Measurements from ENCODE around the gene WNT5A.

The WNT5A gene

DNA sequence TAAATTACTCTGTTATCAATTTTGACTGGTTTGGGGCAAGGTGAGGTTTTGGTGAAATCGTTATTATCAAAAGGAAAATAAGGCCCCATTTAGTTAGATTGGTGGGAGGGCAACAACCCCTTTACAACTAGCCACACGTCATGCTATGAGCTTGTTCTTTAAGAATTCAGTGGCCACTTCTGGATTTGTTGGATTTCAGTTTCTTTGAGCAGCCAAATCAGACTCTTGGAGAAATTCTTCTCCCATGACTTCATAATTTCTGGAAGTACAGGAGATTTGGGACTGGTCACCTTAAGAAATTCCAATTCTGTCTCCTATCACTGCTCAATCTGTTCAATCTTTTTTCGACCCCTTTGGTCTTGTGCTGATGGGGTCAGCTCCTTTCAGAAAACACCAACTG is 14.8 kb upstream of the WNT5A start:
- TF ChIP-seq TAF1 (IDR thresholded peaks at IDR 0.05; ENCODE audit: low read depth) (no peak), NFIC (IDR thresholded peaks at IDR 0.05) (no peak), ZBTB7A (IDR thresholded peaks at IDR 0.05; ENCODE audit: low read depth) (no peak), CEBPB (IDR thresholded peaks at IDR 0.05) (no peak), YY1 (IDR thresholded peaks at IDR 0.05; ENCODE audit: low read depth) (no peak), FOXM1 (IDR thresholded peaks at IDR 0.05; ENCODE audit: borderline replicate concordance, low read depth) (no peak), RAD21 (IDR thresholded peaks at IDR 0.05; ENCODE audit: low read depth) (no peak), EP300 (IDR thresholded peaks at IDR 0.05; ENCODE audit: borderline replicate concordance) (no peak), MAX (IDR thresholded peaks at IDR 0.05) (no peak), EGR1 (IDR thresholded peaks at IDR 0.05) (no peak), TCF12 (IDR thresholded peaks at IDR 0.05; ENCODE audit: low read depth) (no peak)
- TF ChIP-seq, protein P1, sequence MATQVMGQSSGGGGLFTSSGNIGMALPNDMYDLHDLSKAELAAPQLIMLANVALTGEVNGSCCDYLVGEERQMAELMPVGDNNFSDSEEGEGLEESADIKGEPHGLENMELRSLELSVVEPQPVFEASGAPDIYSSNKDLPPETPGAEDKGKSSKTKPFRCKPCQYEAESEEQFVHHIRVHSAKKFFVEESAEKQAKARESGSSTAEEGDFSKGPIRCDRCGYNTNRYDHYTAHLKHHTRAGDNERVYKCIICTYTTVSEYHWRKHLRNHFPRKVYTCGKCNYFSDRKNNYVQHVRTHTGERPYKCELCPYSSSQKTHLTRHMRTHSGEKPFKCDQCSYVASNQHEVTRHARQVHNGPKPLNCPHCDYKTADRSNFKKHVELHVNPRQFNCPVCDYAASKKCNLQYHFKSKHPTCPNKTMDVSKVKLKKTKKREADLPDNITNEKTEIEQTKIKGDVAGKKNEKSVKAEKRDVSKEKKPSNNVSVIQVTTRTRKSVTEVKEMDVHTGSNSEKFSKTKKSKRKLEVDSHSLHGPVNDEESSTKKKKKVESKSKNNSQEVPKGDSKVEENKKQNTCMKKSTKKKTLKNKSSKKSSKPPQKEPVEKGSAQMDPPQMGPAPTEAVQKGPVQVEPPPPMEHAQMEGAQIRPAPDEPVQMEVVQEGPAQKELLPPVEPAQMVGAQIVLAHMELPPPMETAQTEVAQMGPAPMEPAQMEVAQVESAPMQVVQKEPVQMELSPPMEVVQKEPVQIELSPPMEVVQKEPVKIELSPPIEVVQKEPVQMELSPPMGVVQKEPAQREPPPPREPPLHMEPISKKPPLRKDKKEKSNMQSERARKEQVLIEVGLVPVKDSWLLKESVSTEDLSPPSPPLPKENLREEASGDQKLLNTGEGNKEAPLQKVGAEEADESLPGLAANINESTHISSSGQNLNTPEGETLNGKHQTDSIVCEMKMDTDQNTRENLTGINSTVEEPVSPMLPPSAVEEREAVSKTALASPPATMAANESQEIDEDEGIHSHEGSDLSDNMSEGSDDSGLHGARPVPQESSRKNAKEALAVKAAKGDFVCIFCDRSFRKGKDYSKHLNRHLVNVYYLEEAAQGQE (IDR thresholded peaks at IDR 0.05; ENCODE audit: low read depth) = no peak
- TF ChIP-seq, protein P2, sequence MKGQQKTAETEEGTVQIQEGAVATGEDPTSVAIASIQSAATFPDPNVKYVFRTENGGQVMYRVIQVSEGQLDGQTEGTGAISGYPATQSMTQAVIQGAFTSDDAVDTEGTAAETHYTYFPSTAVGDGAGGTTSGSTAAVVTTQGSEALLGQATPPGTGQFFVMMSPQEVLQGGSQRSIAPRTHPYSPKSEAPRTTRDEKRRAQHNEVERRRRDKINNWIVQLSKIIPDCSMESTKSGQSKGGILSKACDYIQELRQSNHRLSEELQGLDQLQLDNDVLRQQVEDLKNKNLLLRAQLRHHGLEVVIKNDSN (IDR thresholded peaks at IDR 0.05) = no peak

DNA sequence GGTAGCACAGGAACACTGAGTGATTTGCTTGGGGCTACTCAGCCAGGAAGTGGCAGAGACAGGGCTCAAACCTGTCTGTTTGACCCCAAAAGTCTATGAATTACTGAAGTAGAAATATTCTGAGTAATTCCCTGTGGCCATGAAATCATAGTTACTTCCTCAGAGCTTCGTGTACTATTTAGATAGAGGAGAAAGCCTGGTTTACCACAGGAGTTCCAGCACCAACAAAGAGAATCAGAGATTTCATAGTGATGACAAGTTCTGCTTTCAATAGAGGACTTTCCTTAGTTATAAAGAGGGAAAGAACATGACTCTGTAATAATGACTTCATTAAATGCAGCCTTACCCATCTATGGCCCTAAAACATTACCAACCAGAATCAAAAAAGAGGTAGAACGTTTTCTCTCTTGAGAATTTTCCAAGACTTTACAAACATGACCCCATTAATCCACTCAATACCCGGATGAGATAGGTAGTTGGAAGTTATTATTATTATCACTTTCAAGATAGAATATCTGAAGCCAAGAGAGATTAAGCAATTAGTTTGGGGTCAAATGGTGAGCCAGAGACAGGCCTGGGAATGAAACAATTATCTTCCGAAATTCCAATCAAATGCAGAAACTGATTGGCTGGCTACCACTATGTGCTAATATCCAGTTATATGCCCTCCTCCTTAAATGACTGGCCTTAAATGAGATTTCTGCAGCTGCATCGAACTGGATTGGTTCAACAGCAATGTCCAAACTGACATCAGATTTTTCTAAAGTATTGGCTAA is 13.6 kb upstream of the WNT5A start:
- no peak for TF ChIP-seq CEBPB (IDR thresholded peaks at IDR 0.05)

DNA sequence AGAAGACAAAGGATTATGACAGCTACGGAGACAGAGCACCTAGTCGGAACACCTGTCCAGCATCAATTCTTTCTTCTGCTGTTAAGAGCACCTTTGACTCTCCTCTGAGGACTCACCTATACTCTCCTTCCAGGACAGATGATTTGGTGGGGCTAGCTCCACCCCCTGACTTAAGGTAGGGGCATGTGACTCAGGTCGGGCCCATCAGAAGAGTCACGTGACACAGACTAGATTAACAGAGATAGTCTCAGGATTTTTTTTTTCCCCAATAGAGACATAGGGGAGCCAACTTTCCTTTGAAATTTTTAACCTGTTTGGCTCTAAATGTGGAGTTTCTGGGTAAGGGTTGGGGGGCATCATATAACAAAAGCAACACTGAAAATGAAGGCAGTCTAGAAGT is 11.4 kb upstream of the WNT5A start:
- TF ChIP-seq EGR1 (IDR thresholded peaks at IDR 0.05) = no peak
- no peak for TF ChIP-seq MAX (IDR thresholded peaks at IDR 0.05)
- TF ChIP-seq CREB1 (IDR thresholded peaks at IDR 0.05; ENCODE audit: low read depth) = no peak
- no peak for TF ChIP-seq TAF1 (IDR thresholded peaks at IDR 0.05; ENCODE audit: low read depth)
- TF ChIP-seq TCF12 (IDR thresholded peaks at IDR 0.05; ENCODE audit: low read depth) = no peak
- TF ChIP-seq ZBTB7A (IDR thresholded peaks at IDR 0.05; ENCODE audit: low read depth) = no peak
- TF ChIP-seq YY1 (IDR thresholded peaks at IDR 0.05; ENCODE audit: low read depth) = no peak
- TF ChIP-seq RAD21 (IDR thresholded peaks at IDR 0.05; ENCODE audit: low read depth) = no peak
- TF ChIP-seq, protein P2 (IDR thresholded peaks at IDR 0.05) = no peak
- no peak for TF ChIP-seq FOXM1 (IDR thresholded peaks at IDR 0.05; ENCODE audit: borderline replicate concordance, low read depth)
- TF ChIP-seq, protein P1 (IDR thresholded peaks at IDR 0.05; ENCODE audit: low read depth) = no peak
- TF ChIP-seq EP300 (IDR thresholded peaks at IDR 0.05; ENCODE audit: borderline replicate concordance) = no peak
- TF ChIP-seq TEAD4 (IDR thresholded peaks at IDR 0.05) = no peak

DNA sequence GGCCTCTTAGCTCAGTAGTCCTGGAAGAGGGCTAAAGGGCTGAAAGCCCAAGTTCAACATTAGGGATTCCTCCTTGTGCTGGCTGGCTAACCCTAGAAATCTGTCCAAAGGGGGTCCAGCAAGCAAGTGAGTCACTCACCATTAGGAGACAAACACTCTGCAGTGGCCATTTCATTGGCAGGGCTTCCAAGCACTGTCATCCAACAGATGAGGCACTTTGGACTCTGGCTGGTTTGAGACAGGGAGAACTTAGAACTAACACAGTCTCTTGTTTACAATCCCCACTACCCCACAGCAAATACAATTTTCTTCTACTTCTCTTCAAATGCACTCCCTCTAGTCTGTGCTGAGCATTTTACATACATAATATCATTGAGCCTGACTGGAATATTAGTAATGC is 10.1 kb upstream of the WNT5A start:
- no peak for TF ChIP-seq MAX (IDR thresholded peaks at IDR 0.05)
- TF ChIP-seq TEAD4 (IDR thresholded peaks at IDR 0.05) = no peak
- TF ChIP-seq FOXM1 (IDR thresholded peaks at IDR 0.05; ENCODE audit: borderline replicate concordance, low read depth) = no peak
- no peak for TF ChIP-seq EGR1 (IDR thresholded peaks at IDR 0.05)
- no peak for TF ChIP-seq TCF12 (IDR thresholded peaks at IDR 0.05; ENCODE audit: low read depth)
- TF ChIP-seq YY1 (IDR thresholded peaks at IDR 0.05; ENCODE audit: low read depth) = no peak
- TF ChIP-seq, protein P1 (IDR thresholded peaks at IDR 0.05; ENCODE audit: low read depth) = no peak
- no peak for TF ChIP-seq RAD21 (IDR thresholded peaks at IDR 0.05; ENCODE audit: low read depth)
- TF ChIP-seq EP300 (IDR thresholded peaks at IDR 0.05; ENCODE audit: borderline replicate concordance) = no peak
- no peak for TF ChIP-seq CEBPB (IDR thresholded peaks at IDR 0.05)
- TF ChIP-seq TAF1 (IDR thresholded peaks at IDR 0.05; ENCODE audit: low read depth) = no peak
- TF ChIP-seq, protein P2 (IDR thresholded peaks at IDR 0.05) = no peak
- no peak for TF ChIP-seq NFIC (IDR thresholded peaks at IDR 0.05)
- no peak for TF ChIP-seq ZBTB7A (IDR thresholded peaks at IDR 0.05; ENCODE audit: low read depth)
- TF ChIP-seq CREB1 (IDR thresholded peaks at IDR 0.05; ENCODE audit: low read depth) = no peak

Data from Ishikawa (cell line).